Cardiac muscle cell (in vitro differentiated cells and primary cell): ENCODE results near the gene RNASE11. TPM values are rescaled to one million over a fixed set of nuclear protein-coding genes. Genes with fewer than 3 reads are reported as not detected.
"Not testable (repeated sequence)": the region's sequence is repeated elsewhere in the genome, so short reads cannot be mapped to it uniquely, and the experiment has no call there.

Source experiments
- DNase-seq, 2 donors: peaks; one replicate each; pipeline versions ENCODE4 v3.0.0 to v3.0.0-alpha.2; 2010 to 2017; ENCODE audit warnings: low read depth in 1 of 2, low spot score in 1 of 2
- H3K27ac ChIP-seq: fragments of 200-600 bp; sonication (generic); 2 replicates; pipeline ENCODE4 v1.5.1; 2016
- H3K27me3 ChIP-seq: fragments of 200-600 bp; sonication (generic); 2 replicates; pipeline ENCODE4 v1.6.0; 2016; ENCODE audit warnings: control low read depth
- H3K36me3 ChIP-seq: fragments of 200-600 bp; sonication (generic); 2 replicates; pipeline ENCODE4 v1.5.1; 2016; ENCODE audit warnings: control low read depth
- H3K4me1 ChIP-seq: fragments of 200-600 bp; sonication (generic); 2 replicates; pipeline ENCODE4 v1.8.1; 2017; ENCODE audit warnings: low read depth, mild to moderate bottlenecking, mixed run types
- H3K4me3 ChIP-seq: fragments of 200-600 bp; sonication (generic); 2 replicates; pipeline ENCODE4 v1.5.1; 2016; ENCODE audit warnings: mild to moderate bottlenecking
- H3K9me3 ChIP-seq: fragments of 200-600 bp; sonication (generic); 2 replicates; pipeline ENCODE4 v1.5.1; 2017; ENCODE audit warnings: low read depth, mild to moderate bottlenecking, control low read depth
- CTCF ChIP-seq: IDR thresholded peaks from 2 replicates; pipeline ENCODE4 v1.5.1; 2012; ENCODE audit warnings: low read depth, mild to moderate bottlenecking, low read length
- polyA plus RNA-seq: library from polyadenylated mRNA; unstranded; fragments of >200 nt; fragmentation: Nextera tagmentation; extraction: Ambion mirVana; gene quantifications from 2 replicates; pipeline ENCODE4 v1.2.1, GENCODE V29; 2016
- total RNA-seq: library from RNA; depleted of rRNA; stranded (reverse); fragments of >200 nt; gene quantifications from 2 replicates; pipeline ENCODE4 v1.2.3, GENCODE V29; 2016

The RNASE11 gene
- total and polyA plus RNA-seq, 2 experiments from 2014 or later: not detected

DNA sequence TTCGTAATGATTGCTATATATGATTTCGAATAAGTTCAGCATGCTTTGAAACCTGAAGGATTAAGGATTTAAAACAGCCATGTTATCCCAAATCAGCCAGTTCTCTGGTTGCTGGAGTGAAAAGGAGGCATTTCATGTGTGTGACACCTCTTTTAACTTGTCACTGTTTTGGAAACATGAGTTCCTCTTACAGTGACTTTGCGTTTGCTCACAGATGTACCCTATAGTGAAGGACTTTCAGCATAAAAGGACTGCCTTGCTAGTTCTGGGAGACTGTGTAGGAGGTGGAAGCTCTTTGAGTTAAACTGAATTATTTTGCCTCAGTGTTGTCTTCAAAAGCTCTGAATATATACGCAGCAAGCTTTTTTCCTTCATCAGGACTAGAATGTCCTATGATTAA is 7.6 kb downstream of the RNASE11 start:
- Histone ChIP-seq H3K4me1 (peaks cover 5% of the 10 kb centered on the region), H3K36me3 (no peaks in the 10 kb centered on the region), H3K4me3 (no peak overlapping the region), H3K9me3 (no peaks in the 10 kb centered on the region), H3K27ac (no peak overlapping the region), H3K27me3 (no peaks in the 10 kb centered on the region)
- TF ChIP-seq CTCF: no peak
- no peak for DNase-seq

- no peak for DNase-seq
- Histone ChIP-seq H3K27ac (no peak overlapping the region), H3K27me3 (no peaks in the 10 kb centered on the region)
Observed at GRCh38 chr14:20578784-20579502, 8.9 kb downstream of the RNASE11 start.

DNA sequence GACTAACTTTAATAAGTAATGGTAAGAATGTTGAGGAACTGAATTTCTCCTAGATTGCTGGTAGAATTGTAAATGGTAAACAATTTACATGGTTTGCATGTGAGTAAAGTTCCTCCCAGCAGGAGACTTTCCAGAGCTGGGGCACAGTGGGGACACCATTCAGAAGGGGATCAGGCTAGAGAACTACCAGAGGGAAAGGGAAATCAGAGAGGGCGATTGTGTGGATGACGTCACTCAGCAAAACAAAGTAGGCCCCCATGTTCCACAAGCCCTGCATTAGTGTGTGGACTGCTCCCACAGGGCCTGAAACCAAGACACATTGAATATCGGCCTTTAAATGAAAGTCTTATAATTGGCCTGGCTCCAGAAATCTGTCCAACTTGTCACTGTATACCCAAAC is 9.5 kb downstream of the RNASE11 start:
- Histone ChIP-seq H3K27ac (no peak overlapping the region), H3K9me3 (no peaks in the 10 kb centered on the region), H3K4me3 (no peak overlapping the region), H3K4me1 (peaks cover 5% of the 10 kb centered on the region), H3K36me3 (no peaks in the 10 kb centered on the region), H3K27me3 (no peaks in the 10 kb centered on the region)
- DNase-seq: no peak
- no peak for TF ChIP-seq CTCF

More at GRCh38 chr14:20578784-20579502, 8.9 kb downstream of the RNASE11 start:
- Histone ChIP-seq H3K4me1 (peaks cover 5% of the 10 kb centered on the region), H3K4me3 (no peak overlapping the region), H3K36me3 (no peaks in the 10 kb centered on the region), H3K9me3 (no peaks in the 10 kb centered on the region)
- TF ChIP-seq CTCF: no peak

GRCh38 chr14:20572382-20572990 is 15.3 kb downstream of the RNASE11 start:
- not testable (repeated sequence) for DNase-seq, H3K27ac ChIP-seq, H3K9me3 ChIP-seq, H3K4me3 ChIP-seq, H3K27me3 ChIP-seq, H3K4me1 ChIP-seq, H3K36me3 ChIP-seq

GRCh38 chr14:20570720-20571119 is 17.1 kb downstream of the RNASE11 start:
- H3K4me1 ChIP-seq, DNase-seq, H3K9me3 ChIP-seq: not testable (repeated sequence)

GRCh38 chr14:20569865-20570264 is 17.9 kb downstream of the RNASE11 start:
- not testable (repeated sequence) for H3K4me1 ChIP-seq, H3K4me3 ChIP-seq, H3K36me3 ChIP-seq, H3K27me3 ChIP-seq, DNase-seq, H3K9me3 ChIP-seq, H3K27ac ChIP-seq

More at GRCh38 chr14:20570720-20571119, 17.1 kb downstream of the RNASE11 start:
- not testable (repeated sequence) for H3K36me3 ChIP-seq, H3K4me3 ChIP-seq, H3K27me3 ChIP-seq, H3K27ac ChIP-seq

- Histone ChIP-seq H3K4me1 (no peaks in the 10 kb centered on the region), H3K36me3 (no peaks in the 10 kb centered on the region), H3K27ac (no peak overlapping the region), H3K4me3 (no peak overlapping the region), H3K27me3 (no peaks in the 10 kb centered on the region), H3K9me3 (no peaks in the 10 kb centered on the region)
- TF ChIP-seq CTCF: no peak
- no peak for DNase-seq
Observed at GRCh38 chr14:20569066-20569465, 18.7 kb downstream of the RNASE11 start.
